HG03520 (cell line): ENCODE results near the gene PABPN1L.

Experiments used
- ATAC-seq: cut with Tn5 transposase; IDR thresholded peaks from one replicate; pipeline ENCODE4 v1.9.1; 2021; ENCODE audit warnings: mild to moderate bottlenecking, moderate library complexity; ENCODE audit not compliant: unreplicated experiment

PABPN1L gene

DNA sequence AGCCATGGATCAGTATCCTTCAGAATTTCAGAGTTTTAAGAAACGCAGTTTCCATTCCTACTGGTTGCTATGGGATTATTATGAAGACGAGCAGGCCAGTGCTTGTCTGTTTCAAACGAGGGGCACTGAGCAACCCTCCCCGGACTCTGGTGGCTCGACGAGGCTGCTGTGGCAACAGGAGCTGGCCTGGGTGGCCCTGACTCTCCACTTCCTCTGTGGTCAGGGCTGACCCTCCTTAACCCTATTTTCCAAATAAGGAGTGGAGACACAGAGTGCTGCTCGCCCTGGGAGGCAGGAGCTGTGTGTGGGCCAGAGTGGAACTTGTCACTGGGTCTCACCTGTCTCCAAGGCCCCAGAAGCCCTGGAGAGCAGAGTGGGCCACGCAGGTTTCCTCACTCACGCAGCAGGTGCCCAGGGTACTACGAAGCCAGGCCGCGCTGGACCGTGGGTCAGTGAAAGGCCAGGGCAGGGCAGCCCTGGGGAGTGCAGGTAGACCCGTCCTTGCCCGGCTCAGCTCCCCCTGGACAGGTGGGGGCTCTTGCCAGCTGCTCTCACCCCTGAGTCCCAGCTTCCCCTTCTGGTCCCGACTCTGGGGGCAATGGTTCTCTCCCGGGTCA is 13.0 kb downstream of the PABPN1L start:
- no peak for ATAC-seq

DNA sequence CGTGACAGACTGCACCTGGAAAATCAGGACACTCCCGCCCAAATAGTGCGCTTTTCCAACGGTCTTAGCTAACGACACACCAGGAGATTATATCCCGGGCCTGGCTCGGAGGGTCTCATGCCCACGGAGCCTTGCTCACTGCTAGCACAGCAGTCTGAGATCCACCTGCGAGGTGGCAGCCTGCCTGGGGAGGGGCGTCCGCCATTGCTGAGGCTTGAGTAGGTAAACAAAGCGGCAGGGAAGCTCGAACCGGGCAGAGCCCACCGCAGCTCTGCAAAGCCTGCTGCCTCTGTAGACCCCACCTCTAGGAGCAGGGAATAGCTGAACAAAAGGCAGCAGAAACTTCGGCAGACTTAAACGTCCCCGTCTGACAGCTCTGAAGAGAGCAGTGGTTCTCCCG is 14.8 kb downstream of the PABPN1L start:
- no peak for ATAC-seq

DNA sequence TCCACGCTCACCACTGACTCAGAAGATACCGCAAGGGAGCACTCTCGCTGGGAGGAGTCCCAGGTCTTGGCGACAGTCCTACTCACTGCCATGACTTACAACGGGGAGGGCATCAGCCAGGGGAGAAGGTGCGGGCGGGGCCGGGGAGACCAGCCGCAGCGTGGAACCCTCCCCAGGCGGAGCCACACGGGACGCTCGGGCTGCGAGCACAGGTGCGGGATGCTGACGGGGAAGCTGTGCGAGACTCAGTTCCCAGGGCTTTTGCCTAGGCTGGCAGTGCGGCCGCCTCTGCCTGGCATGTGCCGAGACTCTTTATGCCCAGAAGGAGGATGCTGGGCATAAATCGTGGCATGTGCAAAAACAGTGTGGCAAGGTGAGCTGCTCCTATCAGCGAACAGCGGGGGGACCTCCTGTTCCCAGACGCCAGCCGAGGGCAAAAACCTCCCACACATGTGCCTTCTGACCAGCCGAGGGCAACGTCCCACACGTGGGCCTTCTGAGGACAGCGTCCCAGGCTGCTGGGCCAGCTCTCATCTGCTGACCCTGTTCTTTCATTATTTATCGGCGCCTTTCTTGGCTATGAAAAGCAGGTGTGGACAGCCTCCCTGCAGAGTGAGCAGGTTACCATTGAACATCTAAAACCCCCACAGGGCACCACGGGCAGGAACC is 15.8 kb downstream of the PABPN1L start:
- no peak for ATAC-seq

DNA sequence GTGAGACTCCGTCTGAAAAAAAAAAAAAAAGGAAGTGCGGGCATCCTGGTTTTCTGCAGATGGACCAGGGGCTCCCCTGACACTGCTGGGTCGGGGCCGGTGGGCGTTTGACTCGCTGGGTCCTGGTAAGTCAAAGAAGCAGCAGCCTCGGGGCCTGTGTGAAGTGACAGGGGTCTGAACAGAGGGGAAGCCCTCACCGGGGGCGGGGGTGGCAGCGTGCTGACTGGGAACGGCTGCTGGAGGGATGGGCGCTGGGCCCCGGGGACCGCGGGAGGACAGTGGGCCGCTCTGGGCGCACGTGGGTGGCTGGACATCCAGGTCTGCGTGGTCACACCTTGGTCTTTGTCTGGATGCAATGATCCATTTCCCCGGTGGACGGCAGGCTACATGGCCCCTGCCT is 17.9 kb downstream of the PABPN1L start:
- ATAC-seq = no peak

DNA sequence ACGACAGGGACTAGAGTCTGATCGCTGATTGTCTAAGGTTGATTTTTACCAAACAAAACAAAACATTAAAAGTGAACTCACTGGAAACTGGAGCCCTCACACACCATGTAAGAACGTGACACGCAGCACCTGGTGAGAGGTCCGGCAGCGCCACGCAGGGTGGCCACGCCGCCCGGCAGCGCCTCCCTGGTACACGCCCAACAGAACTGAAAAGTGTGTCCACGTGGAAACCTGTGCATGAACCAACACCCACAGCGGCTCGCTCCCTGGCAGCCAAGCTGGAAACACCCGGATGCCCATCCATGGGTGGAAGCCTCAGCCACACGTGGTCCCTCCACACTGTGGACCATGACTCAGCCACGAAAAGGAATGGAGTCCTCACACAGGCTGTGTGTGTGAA is 18.8 kb downstream of the PABPN1L start:
- no peak for ATAC-seq

DNA sequence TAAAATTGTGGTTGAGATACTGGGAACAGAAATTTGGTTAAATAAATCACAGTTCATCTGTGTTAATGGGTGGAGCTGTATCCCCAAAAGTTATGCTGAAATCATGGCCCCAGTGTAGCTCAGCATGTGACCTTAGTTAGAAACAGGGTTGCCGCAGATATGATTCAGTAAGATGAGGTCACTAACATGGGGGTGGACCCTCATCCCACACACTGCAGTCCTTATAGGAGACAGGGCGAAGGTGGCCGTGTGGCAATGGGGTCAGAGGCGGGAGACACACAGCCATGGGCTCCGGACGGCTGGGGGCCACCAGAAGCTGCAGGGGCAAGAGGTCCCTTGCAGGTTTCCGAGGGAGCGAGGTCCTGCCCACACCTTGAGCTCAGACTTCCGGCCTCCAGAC is 20.4 kb downstream of the PABPN1L start:
- ATAC-seq = no peak

DNA sequence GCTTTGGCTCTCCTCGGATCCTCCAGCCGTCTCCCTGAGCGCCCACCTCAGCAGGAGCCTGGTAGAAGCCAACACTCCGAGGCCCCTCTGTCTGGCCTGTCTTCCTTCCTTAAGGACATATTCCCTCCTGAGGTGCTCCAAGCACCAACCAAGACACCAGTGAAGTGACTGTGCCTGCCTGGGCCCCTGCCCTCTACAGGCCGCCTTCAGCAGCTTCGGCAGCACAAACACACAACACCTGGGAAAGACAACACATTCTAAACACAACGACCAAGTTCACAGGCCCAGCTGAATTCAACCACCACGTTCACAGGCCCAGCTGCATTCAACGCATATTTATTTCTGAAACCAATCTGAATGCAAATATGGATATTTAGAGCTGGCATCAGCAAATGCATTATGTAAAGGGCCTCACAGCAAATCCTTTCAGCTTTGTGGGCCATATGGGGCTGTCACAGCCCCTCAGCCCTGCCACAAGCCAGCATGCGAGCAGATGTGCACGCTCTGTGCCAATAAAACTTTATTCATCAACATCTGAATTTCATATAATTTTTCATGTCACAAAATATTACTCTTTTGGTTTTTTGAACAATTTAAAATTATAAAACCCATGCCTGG is 21.9 kb downstream of the PABPN1L start:
- ATAC-seq = no peak

DNA sequence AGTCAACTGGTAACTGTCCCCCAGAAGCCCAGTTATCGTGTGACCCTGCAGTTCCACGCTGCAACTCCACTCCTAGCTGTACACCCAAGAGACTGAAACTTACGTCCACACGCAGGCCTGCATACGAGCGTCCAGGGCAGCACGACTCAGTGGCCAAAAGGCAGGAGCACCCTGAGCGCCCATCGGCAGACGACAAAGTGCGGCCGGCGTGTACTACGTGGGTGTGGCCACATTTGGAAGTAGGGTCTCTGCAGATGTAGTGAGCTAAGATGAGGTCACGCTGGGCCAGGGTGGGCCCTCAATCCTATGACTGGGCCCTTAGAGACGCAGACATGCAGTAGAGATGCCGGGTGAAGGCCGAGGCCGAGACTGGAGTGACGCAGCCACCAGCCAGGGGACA is 23.2 kb downstream of the PABPN1L start:
- no peak for ATAC-seq

DNA sequence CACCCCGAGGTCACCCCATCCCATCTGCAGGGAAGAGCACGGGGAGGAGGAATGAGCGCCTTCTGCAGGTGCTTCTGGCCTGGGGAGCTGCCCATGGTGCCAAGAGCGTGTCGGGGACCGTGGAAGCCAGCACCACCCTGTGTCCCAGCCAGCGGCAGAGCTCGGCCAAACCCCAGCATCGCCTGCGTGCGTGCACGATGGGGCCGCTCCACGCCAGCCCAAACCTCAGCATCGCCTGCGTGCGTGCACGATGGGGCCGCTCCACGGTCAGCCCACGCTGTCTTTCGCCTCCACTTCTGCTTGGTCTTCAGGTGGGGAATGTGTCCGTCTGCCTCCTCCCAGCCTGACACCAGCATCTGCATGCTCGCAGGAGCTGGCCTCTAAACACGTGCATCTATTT is 23.7 kb downstream of the PABPN1L start:
- no peak for ATAC-seq

DNA sequence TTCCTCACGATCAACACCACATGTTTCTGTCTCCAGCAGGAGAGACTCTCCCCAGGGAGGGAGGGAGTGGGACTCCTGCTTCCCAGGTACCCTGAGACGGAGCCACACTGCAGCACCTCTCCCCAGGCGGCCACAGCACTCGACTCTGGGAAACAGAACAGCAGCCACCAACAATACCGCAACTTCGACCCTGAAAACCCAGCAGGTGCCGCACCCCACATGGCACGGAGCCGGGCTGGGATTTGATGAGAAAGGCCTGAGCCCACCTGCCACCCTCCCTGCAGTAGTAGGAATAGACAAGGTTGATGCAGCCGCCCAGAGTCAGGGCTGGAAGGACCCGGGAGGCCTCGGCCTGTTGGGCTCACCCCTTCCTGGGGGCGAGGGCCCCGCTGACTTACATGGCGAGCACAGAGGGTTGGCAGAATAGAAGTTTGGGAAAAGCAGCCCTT is 24.1 kb downstream of the PABPN1L start:
- no peak for ATAC-seq

DNA sequence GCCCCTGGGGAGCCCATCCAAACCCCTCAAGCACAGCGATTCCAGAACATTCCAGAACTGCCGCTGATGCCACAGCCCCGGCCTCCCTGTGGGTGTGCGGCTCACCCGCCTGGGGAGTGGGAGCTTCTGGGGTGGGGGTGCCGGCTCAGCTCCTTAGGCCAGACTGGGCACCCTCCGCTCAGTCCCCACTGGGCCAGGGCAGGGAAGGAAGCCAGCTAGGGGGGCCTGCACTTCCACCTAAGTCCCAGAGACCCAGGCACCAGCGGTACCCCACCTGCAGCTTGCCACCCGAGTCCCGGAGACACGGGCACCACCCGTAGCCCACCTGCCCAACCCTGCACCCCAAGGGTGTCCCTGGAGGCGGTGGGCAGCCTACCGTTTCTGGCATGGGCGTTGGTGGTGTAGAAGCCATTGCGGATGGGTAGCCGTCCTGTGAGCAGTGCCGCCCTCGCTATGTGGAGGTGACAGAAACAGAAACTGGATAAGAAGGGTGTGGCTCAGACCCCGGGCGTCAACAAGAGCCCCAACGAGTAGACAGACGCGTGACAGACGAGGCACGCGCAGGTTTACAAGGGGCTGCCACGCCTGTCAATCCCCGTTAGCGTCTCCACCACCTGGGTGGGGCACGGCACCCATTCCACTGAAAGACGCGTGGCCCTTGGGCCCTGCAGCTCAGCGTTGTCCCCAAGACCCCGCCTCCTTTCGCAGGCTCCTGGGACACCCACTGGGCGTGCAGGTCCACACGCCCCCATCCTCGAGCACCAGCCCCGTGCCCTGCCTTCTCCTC is 24.7 kb downstream of the PABPN1L start:
- no peak for ATAC-seq

DNA sequence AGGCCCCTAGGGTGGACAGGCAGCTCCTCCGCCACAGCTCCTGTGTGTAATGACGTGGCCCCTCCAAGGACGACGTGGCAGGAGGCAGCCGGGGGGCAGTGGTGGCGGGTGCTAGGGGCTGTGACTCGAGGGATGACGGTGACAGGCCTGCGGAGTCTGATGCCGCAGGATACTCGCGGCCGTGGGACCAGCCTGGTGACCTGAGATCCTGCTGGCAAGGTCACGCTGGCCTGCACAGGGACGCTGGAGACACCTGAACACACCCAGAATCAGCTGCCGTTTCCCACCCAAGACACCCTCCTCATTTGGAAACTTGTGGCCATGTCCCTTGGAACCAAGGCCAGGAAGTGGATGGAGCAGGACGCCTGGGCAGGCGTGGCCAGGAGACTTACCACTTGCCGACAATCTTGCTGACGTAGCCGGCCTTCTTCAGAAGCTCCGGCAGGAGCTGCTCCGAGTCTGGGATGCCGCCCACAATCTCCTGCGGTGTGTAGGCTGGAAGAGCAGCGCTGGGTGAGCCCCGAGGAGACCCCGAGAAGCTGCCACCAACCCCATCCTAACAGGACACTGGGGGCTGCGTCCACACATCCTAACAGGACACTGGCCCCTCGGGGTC is 25.8 kb downstream of the PABPN1L start:
- no peak for ATAC-seq

DNA sequence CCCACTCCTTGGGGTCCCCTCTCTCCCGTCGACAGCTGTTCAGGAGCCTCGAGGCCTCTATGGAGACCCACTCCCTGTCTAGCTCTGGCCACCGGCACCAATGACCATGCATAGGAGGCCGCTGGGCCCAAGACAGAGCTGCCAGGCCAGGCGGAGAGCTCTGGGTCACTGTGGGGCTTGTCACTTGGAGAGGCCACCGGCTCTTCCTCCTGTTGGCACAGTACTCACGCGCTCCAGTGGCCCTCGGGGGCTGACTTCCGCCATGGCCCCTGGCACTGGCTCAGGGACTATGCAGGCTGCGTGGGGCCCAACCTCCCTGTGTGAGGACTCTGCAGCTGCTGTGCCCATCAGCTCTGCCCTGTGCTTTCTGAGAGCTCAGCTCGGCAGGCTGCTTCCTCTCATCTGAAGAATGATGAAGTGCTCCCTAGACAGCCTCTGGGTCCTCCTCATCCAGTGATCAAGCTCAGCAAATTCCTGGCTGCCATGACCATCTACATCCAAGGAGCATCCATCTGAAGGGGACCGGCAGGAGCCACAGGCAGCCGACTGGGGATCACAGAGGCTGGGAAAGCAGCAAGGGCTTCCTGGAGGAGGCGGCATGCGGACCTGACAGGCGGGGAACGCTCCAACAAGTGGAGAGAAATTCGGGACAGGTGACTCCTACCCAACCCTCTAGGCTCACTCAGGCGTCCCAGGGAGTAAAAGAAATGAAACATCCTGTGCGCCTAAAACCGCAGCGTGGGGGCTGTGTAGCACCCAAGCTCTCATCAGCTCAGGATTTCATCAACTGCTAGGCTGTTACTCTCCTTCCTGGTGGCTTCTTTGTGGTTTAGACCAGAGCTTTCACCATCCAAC is 26.5 kb downstream of the PABPN1L start:
- ATAC-seq = no peak

DNA sequence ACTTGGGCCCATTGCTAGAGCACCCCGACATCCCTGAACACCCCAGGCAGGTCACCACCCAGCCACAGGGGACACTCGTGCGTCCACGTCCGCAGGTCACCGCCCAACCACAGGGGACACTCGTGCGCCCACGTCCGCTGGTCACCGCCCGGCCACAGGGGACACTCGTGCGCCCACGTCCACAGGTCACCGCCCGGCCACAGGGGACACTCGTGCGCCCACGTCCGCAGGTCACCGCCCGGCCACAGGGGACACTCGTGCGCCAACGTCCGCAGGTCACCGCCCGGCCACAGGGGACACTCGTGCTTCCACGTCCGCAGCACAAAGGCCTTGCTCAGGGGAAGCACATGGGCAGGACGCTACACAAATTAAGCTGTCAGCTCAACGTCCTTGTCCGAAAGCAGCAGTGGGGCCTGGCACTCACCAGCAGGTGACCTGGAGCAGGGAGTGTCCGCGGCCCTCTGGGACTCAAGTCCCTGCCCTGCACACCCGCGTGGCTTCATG is 27.4 kb downstream of the PABPN1L start:
- no peak for ATAC-seq

DNA sequence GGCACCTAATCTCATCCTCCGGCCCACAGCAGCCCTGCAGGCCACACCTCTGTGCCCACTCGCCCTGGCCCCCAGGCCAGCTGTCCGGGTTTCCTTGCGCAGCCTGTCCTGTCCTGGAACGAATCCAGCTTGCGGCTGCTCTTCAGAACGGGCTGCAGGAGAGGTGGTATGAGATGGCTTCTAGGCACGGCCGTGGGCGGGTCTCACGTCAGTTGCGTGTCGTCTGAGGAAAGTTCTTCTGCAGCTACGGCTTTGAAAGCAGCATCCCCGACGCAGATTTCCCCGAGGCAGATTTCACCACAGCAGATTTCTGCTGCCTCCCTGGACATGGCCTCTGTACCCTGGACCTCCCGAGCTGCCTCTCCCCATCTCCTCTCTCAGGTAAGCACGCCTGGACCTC is 27.9 kb downstream of the PABPN1L start:
- no peak for ATAC-seq

DNA sequence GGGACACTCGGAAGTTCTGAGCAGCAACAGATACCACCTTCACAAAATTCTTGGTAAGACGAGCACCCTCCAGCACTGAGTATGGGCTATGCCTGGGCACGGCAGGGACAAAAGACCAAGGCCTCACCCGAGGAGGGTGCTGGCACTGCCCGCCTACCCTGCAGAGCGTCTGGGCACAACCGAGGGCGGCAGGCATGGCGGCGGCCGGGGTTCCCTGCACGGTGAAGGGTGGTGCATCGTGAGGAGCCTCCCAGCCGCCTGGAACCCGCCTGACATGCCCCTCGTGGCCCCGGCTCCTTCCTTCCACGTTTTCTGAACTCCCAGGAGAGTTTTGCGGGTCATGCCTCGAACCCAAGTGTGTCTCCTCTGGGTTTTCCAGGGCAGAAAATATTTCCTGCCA is 28.7 kb downstream of the PABPN1L start:
- ATAC-seq = no peak

DNA sequence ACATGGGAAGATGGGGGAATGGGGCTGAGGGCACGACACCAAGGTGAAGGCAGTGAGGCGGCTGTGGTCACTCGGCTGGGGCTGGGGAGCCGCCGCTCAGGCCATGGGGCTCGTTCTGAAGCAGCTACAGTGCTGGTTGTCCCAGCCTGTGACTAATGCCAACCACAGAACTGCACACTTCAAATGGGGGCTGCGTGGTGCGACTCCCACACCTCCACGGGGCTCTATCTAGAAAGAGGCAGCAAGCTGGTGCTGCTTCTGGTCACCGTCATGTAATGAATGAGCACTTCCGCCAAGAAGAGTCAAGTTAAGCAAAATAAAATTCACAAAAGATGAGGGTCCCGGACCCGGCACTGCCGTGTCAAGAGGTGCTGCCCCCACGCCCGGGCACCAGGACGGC is 29.7 kb downstream of the PABPN1L start:
- ATAC-seq = no peak

DNA sequence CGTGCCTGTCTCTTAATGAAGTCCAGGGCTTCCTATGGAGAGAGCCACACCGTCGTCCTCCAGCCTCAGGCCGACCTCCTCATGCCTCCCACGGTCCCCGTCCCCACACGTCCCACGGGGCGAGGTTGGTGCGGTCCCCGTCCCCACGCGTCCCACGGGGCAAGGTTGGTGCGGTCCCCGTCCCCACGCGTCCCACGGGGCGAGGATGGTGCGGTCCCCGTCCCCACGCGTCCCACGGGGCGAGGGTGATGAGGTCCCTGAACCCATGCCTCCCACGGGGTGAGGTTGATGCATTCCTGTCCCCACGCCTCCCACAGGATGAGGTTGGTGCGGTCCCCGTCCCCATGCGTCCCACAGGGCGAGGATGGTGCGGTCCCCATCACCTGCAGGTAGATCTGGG is 30.6 kb downstream of the PABPN1L start:
- ATAC-seq = no peak

DNA sequence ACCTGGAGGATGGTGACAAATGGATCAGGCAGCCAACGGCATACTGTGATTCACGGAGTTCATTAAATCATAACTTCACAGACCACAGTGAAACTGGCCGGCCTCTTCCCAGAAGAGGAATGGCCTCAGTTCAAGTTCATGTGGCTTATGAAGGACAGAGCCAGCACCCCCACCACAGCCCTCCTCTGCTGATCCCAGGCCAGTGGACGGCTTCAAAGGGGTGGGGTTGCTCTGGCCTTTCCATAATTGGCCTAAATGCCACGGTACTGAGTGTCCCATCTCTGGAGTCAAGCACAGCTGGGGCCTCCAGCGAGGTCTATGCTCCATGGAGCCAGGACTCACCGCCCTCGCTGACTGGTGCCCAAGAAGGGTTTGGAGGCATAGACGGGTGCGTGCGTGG is 31.1 kb downstream of the PABPN1L start:
- ATAC-seq = no peak

DNA sequence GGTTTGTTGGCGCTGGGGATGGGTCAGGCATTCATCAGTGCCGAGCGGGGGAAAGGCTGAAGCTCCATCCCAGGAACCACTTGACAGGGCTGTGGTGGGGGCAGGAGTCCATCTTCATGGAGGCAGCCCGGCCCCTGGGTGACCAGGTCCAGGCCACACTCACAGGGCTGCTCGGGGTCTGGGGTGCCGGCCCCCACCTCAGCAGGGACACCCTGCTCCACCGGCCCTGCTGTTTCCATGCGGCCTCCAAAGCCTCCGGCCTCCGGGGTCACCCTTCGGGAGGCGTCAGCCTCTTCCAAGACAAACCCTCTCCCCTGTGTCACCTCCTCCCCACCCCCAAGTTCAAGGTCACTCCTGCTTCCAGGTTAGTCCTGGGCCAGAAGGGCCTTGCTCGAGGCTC is 31.8 kb downstream of the PABPN1L start:
- no peak for ATAC-seq
